WTC11 (cell line): ENCODE results near the gene SRXN1. TPM values are rescaled to one million over a fixed set of nuclear protein-coding genes. Genes with fewer than 3 reads are reported as not detected.

ENCODE experiments used
- ATAC-seq: fragments of 200-7000 bp; cut with Tn5 transposase; 2 replicates; pipeline ENCODE4 v1.10.0; 2021; ENCODE audit warnings: mild to moderate bottlenecking, moderate library complexity
- CTCF ChIA-PET: fragments of 300-600 bp; sonication (Branson Sonifier 250); formaldehyde crosslinking; loops from one replicate; lab custom pipeline; 2021; ENCODE audit warnings: antibody characterized with exemption; lab: Charles Lee
- POLR2A ChIA-PET: fragments of 350-600 bp; sonication (Branson Sonifier 250); formaldehyde crosslinking; loops from one replicate; lab custom pipeline; 2021; ENCODE audit warnings: antibody characterized with exemption; lab: Charles Lee
- DNase-seq: peaks from one replicate; pipeline ENCODE4 v3.0.0; 2021; ENCODE audit warnings: low spot score
- H3K27ac Mint-ChIP-seq: 2 replicates; pipeline ENCODE4 v1.8.0; 2021; ENCODE audit warnings: mixed read lengths
- H3K27me3 Mint-ChIP-seq: 2 replicates; pipeline ENCODE4 v1.8.0; 2021; ENCODE audit warnings: low read depth, mild to moderate bottlenecking, moderate library complexity, mixed read lengths
- H3K36me3 Mint-ChIP-seq: 2 replicates; pipeline ENCODE4 v1.8.0; 2021; ENCODE audit warnings: mixed read lengths
- H3K4me1 Mint-ChIP-seq: 2 replicates; pipeline ENCODE4 v1.8.0; 2022; ENCODE audit warnings: mixed read lengths
- H3K4me3 Mint-ChIP-seq: 2 replicates; pipeline ENCODE4 v1.8.0; 2021; ENCODE audit warnings: mild to moderate bottlenecking, moderate library complexity, mixed read lengths
- H3K9me3 Mint-ChIP-seq: 2 replicates; pipeline ENCODE4 v1.8.0; 2021; ENCODE audit warnings: mixed read lengths
- CREB1 ChIP-seq: sonication (generic); formaldehyde crosslinking; IDR thresholded peaks from 2 replicates; pipeline ENCODE4 v1.8.0; 2023; ENCODE audit warnings: mild to moderate bottlenecking, missing genetic modification reagents
- GRHL2 ChIP-seq: fragments of 250-450 bp; sonication (Bioruptor Pico); IDR thresholded peaks from 2 replicates; pipeline ENCODE4 v1.8.0; 2022; ENCODE audit warnings: mild to moderate bottlenecking, moderate library complexity; ENCODE audit not compliant: insufficient replicate concordance, severe bottlenecking
- GTF2I ChIP-seq: fragments of 250-450 bp; sonication (Bioruptor Pico); conservative IDR thresholded peaks from 2 replicates; pipeline ENCODE4 v1.4.0; 2021; ENCODE audit warnings: mild to moderate bottlenecking
- IRF2 ChIP-seq: sonication (generic); formaldehyde crosslinking; IDR thresholded peaks from 2 replicates; pipeline ENCODE4 v1.8.0; 2022; ENCODE audit warnings: low read depth, missing genetic modification reagents, borderline replicate concordance
- MYBL2 ChIP-seq: sonication (generic); formaldehyde crosslinking; IDR thresholded peaks from 2 replicates; pipeline ENCODE4 v1.8.1; 2023; ENCODE audit warnings: mild to moderate bottlenecking, moderate library complexity, missing genetic modification reagents
- NFATC4 ChIP-seq: fragments of 250-450 bp; sonication (Bioruptor Pico); IDR thresholded peaks from 2 replicates; pipeline ENCODE4 v1.9.0; 2021; ENCODE audit warnings: mild to moderate bottlenecking
- NR1H2 ChIP-seq: sonication (generic); formaldehyde crosslinking; IDR thresholded peaks from 2 replicates; pipeline ENCODE4 v1.9.0; 2021; ENCODE audit warnings: mild to moderate bottlenecking, moderate library complexity, missing genetic modification reagents
- NR2C2 ChIP-seq: sonication (generic); formaldehyde crosslinking; IDR thresholded peaks from 2 replicates; pipeline ENCODE4 v1.8.0; 2022; ENCODE audit warnings: mild to moderate bottlenecking, missing genetic modification reagents
- NR3C1 ChIP-seq: sonication (generic); formaldehyde crosslinking; conservative IDR thresholded peaks from 2 replicates; pipeline ENCODE4 v1.8.1; 2023; ENCODE audit warnings: low read depth, mild to moderate bottlenecking, missing genetic modification reagents
- TCF7 ChIP-seq: sonication (generic); formaldehyde crosslinking; IDR thresholded peaks from 2 replicates; pipeline ENCODE4 v1.8.0; 2022; ENCODE audit warnings: mild to moderate bottlenecking, low read depth, missing genetic modification reagents, moderate library complexity
- TP53 ChIP-seq: sonication (generic); formaldehyde crosslinking; IDR thresholded peaks from 2 replicates; pipeline ENCODE4 v1.8.1; 2023; ENCODE audit warnings: mild to moderate bottlenecking, missing genetic modification reagents
- ZNF121 ChIP-seq: sonication (generic); formaldehyde crosslinking; IDR thresholded peaks from 2 replicates; pipeline ENCODE4 v1.8.0; 2023; ENCODE audit warnings: missing genetic modification reagents
- ZNF263 ChIP-seq: sonication (generic); formaldehyde crosslinking; IDR thresholded peaks from 2 replicates; pipeline ENCODE4 v1.8.1; 2022; ENCODE audit warnings: low read depth, mild to moderate bottlenecking, moderate library complexity, missing genetic modification reagents
- ZNF671 ChIP-seq: fragments of 250-450 bp; sonication (Bioruptor Pico); IDR thresholded peaks from 2 replicates; pipeline ENCODE4 v1.8.0; 2021; ENCODE audit warnings: mild to moderate bottlenecking
- total RNA-seq: library from RNA; stranded (reverse); gene quantifications from 3 replicates; pipeline ENCODE4 v1.2.3, GENCODE V29; 2021
- TF ChIP-seq, protein P1 (sequence below): sonication (generic); formaldehyde crosslinking; conservative IDR thresholded peaks from 2 replicates; pipeline ENCODE4 v1.8.1; 2023; ENCODE audit warnings: mild to moderate bottlenecking, low read depth, missing genetic modification reagents, moderate library complexity
- TF ChIP-seq, protein P2 (sequence below): sonication (generic); formaldehyde crosslinking; IDR thresholded peaks from 2 replicates; pipeline ENCODE4 v1.8.1; 2022; ENCODE audit warnings: missing genetic modification reagents, borderline replicate concordance
- TF ChIP-seq, protein P3 (sequence below): fragments of 250-450 bp; sonication (Bioruptor Pico); IDR thresholded peaks from 2 replicates; pipeline ENCODE4 v1.9.0; 2021; ENCODE audit warnings: moderate library complexity, mild to moderate bottlenecking, inconsistent platforms, borderline replicate concordance
- TF ChIP-seq, protein P4 (sequence below): sonication (generic); formaldehyde crosslinking; IDR thresholded peaks from 2 replicates; pipeline ENCODE4 v1.8.1; 2023; ENCODE audit warnings: mild to moderate bottlenecking, missing genetic modification reagents, moderate library complexity
- TF ChIP-seq, protein P5 (sequence below): sonication (generic); formaldehyde crosslinking; IDR thresholded peaks from 2 replicates; pipeline ENCODE4 v1.8.1; 2022; ENCODE audit warnings: mild to moderate bottlenecking, missing genetic modification reagents, moderate library complexity, borderline replicate concordance
- TF ChIP-seq, protein P6 (sequence below): sonication (generic); formaldehyde crosslinking; IDR thresholded peaks from 2 replicates; pipeline ENCODE4 v1.8.1; 2023; ENCODE audit warnings: mild to moderate bottlenecking, missing genetic modification reagents

Gene SRXN1
- total RNA-seq, 1 experiment from 2014 or later, result 23.0 TPM

DNA sequence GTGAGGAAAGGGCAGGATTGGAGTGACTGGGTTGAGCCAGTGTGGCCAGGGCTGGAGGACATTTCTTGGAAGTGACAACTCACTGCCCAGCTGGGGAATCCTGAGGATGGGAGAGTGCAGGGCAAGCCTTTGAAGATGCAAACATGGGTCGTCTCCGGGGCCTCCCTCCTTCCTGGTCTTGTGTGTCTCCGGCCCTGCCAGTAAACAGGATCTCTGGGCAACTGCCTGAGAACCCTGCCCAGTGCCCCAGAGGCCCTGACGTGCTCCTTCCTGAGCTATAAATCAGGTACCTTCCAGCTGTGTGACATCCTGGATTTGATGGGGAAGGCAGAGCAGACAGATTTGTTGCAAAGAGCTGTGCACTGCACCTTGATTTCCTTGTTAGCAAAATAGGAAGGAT is 30.0 kb downstream of the SRXN1 start (continued):
- TF ChIP-seq, protein P1, sequence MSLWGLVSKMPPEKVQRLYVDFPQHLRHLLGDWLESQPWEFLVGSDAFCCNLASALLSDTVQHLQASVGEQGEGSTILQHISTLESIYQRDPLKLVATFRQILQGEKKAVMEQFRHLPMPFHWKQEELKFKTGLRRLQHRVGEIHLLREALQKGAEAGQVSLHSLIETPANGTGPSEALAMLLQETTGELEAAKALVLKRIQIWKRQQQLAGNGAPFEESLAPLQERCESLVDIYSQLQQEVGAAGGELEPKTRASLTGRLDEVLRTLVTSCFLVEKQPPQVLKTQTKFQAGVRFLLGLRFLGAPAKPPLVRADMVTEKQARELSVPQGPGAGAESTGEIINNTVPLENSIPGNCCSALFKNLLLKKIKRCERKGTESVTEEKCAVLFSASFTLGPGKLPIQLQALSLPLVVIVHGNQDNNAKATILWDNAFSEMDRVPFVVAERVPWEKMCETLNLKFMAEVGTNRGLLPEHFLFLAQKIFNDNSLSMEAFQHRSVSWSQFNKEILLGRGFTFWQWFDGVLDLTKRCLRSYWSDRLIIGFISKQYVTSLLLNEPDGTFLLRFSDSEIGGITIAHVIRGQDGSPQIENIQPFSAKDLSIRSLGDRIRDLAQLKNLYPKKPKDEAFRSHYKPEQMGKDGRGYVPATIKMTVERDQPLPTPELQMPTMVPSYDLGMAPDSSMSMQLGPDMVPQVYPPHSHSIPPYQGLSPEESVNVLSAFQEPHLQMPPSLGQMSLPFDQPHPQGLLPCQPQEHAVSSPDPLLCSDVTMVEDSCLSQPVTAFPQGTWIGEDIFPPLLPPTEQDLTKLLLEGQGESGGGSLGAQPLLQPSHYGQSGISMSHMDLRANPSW, result no peak

DNA sequence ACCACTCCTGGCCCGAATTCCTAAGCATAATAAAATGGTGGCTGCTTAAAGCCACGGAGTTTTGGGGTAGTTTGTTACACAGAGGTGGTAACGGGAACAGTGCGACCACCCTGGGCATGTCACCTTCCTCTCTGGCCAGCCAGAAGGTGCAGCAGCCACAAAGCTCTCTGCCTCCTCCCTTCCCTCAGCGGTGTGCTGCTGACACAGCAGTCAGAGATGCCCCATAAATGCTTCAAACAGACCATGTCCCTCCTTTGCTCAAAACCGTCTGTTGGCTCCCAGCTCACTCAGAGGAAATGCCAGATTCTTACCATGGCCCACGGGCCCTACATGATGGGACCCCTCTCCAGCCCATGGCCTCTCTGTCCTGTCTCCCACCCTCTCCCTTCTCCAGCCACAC is 30.8 kb downstream of the SRXN1 start:
- no peak overlapping the region for H3K27ac Mint-ChIP-seq
- no peaks in the 10 kb centered on the region for H3K36me3 Mint-ChIP-seq
- ChIA-PET CTCF (no interaction called here), POLR2A (no interaction called here)
- no peaks in the 10 kb centered on the region; the same call in 1 of the 2 replicates for H3K27me3 Mint-ChIP-seq
- H3K4me3 Mint-ChIP-seq, result no peak overlapping the region
- H3K4me1 Mint-ChIP-seq, result peaks cover 13% of the 10 kb centered on the region
- TF ChIP-seq ZNF121 (no peak), ZNF671 (CRISPR knock-in tag) (no peak), ZNF263 (no peak), IRF2 (CRISPR knock-in tag) (no peak)
- DNase-seq (no peak), ATAC-seq (no peak)
- peaks cover 13% of the 10 kb centered on the region for H3K9me3 Mint-ChIP-seq

DNA sequence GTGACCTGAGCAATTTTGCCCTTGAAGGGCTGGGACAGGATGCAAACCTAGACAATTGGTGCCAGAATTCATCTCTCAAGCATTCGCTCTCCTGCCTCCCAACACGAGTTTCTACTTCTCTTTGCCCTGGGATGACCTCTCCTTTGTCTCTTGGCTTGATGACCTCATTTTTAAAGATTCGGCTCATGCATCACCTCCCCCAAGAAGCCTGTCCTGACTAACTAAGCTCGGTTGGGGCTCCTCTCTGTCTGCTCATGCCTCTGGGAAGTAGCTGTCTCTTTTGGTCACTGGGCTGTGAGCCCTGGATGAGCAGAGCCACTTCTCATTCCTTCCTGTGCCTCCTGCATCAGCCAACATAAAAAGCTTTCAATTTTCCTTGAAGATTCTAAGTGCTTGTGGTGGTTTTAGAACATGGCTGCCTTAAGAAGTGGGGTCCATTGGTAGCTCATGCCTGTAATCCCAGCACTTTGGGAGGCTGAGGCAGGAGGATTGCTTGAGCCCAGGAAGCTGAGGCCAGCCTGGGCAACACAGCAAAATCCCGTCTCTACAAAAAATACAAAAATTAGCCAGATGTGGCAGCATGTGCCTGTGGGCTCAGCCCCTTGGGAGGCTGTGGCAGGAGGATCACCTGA is 31.8 kb downstream of the SRXN1 start:
- no peak for ATAC-seq
- POLR2A ChIA-PET, result interaction anchor here (0.8 kb wide), 1 partner anchor 78 kb away, joined by 4 read pairs; the partner anchor contains the start of gene CSNK2A1
- no peak overlapping the region for H3K27ac Mint-ChIP-seq

DNA sequence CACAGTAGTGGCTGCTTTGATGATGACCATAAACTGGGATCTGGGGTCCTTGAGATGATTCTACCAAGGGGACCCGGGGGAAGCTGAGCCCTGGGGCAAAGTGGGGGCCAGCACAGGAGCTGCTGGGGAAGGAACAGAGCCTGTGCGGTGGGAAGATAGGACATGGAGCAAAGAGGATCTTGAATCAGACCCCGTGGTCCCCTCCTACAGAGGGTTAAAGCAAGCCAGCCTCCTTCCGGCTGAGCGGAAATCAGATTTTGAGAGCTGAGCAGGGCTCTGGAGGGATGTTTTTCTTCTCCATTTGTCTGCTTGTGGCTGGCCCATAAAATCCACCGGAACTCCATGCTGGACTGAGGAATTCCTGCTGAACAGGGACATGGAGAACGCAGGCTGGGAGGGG is 32.8 kb downstream of the SRXN1 start:
- Mint-ChIP-seq H3K27ac (no peak overlapping the region), H3K4me3 (no peak overlapping the region), H3K36me3 (no peaks in the 10 kb centered on the region), H3K9me3 (peaks cover 13% of the 10 kb centered on the region), H3K27me3 (no peaks in the 10 kb centered on the region; the same call in 1 of the 2 replicates), H3K4me1 (peaks cover 18% of the 10 kb centered on the region)
- ChIA-PET CTCF (interaction anchor here (0.8 kb wide), 1 partner anchor 47 kb away, joined by 3 read pairs; no protein-coding TSS in a partner anchor), POLR2A (no interaction called here)
- ATAC-seq (no peak), DNase-seq (no peak)
- TF ChIP-seq NFATC4 (no peak), NR1H2 (CRISPR knock-in tag) (no peak), TP53 (no peak), NR2C2 (CRISPR knock-in tag) (no peak), NR3C1 (CRISPR knock-in tag) (no peak), TCF7 (CRISPR knock-in tag) (no peak), CREB1 (CRISPR knock-in tag) (no peak), GTF2I (CRISPR knock-in tag) (no peak), MYBL2 (no peak)
- TF ChIP-seq, protein P2, sequence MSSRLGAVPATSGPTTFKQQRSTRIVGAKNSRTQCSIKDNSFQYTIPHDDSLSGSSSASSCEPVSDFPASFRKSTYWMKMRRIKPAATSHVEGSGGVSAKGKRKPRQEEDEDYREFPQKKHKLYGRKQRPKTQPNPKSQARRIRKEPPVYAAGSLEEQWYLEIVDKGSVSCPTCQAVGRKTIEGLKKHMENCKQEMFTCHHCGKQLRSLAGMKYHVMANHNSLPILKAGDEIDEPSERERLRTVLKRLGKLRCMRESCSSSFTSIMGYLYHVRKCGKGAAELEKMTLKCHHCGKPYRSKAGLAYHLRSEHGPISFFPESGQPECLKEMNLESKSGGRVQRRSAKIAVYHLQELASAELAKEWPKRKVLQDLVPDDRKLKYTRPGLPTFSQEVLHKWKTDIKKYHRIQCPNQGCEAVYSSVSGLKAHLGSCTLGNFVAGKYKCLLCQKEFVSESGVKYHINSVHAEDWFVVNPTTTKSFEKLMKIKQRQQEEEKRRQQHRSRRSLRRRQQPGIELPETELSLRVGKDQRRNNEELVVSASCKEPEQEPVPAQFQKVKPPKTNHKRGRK (CRISPR knock-in tag), result no peak
- TF ChIP-seq, protein P3, sequence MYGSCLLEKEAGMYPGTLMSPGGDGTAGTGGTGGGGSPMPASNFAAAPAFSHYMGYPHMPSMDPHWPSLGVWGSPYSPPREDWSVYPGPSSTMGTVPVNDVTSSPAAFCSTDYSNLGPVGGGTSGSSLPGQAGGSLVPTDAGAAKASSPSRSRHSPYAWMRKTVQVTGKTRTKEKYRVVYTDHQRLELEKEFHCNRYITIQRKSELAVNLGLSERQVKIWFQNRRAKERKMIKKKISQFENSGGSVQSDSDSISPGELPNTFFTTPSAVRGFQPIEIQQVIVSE (CRISPR knock-in tag), result no peak
- TF ChIP-seq, protein P4, sequence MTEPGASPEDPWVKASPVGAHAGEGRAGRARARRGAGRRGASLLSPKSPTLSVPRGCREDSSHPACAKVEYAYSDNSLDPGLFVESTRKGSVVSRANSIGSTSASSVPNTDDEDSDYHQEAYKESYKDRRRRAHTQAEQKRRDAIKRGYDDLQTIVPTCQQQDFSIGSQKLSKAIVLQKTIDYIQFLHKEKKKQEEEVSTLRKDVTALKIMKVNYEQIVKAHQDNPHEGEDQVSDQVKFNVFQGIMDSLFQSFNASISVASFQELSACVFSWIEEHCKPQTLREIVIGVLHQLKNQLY (CRISPR knock-in tag), result no peak

More for the DNA sequence above, 31.8 kb downstream of the SRXN1 start:
- Mint-ChIP-seq H3K4me1 (peaks cover 18% of the 10 kb centered on the region), H3K27me3 (no peaks in the 10 kb centered on the region; the same call in 1 of the 2 replicates), H3K9me3 (peaks cover 13% of the 10 kb centered on the region), H3K36me3 (no peaks in the 10 kb centered on the region), H3K4me3 (no peak overlapping the region)
- TF ChIP-seq GRHL2 (CRISPR knock-in tag) (no peak), TCF7 (CRISPR knock-in tag) (no peak)
- TF ChIP-seq, protein P5, sequence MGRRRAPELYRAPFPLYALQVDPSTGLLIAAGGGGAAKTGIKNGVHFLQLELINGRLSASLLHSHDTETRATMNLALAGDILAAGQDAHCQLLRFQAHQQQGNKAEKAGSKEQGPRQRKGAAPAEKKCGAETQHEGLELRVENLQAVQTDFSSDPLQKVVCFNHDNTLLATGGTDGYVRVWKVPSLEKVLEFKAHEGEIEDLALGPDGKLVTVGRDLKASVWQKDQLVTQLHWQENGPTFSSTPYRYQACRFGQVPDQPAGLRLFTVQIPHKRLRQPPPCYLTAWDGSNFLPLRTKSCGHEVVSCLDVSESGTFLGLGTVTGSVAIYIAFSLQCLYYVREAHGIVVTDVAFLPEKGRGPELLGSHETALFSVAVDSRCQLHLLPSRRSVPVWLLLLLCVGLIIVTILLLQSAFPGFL (CRISPR knock-in tag), result no peak
- TF ChIP-seq, protein P6, sequence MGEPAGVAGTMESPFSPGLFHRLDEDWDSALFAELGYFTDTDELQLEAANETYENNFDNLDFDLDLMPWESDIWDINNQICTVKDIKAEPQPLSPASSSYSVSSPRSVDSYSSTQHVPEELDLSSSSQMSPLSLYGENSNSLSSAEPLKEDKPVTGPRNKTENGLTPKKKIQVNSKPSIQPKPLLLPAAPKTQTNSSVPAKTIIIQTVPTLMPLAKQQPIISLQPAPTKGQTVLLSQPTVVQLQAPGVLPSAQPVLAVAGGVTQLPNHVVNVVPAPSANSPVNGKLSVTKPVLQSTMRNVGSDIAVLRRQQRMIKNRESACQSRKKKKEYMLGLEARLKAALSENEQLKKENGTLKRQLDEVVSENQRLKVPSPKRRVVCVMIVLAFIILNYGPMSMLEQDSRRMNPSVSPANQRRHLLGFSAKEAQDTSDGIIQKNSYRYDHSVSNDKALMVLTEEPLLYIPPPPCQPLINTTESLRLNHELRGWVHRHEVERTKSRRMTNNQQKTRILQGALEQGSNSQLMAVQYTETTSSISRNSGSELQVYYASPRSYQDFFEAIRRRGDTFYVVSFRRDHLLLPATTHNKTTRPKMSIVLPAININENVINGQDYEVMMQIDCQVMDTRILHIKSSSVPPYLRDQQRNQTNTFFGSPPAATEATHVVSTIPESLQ (CRISPR knock-in tag), result no peak
- CTCF ChIA-PET, result interaction anchor here (0.7 to 1.2 kb wide), 3 partner anchors 19 to 46 kb away, joined by 4 to 6 read pairs (median 4); no protein-coding TSS in a partner anchor
- no peak for DNase-seq
